ENCODE measurements around the gene PODNL1.

GRCh38 chr19:13887517-13887916 lies 50.7 kb downstream of the PODNL1 start:
- no peak for TF ChIP-seq POLR2A (IDR thresholded peaks at IDR 0.05)
- TF ChIP-seq, protein P1, sequence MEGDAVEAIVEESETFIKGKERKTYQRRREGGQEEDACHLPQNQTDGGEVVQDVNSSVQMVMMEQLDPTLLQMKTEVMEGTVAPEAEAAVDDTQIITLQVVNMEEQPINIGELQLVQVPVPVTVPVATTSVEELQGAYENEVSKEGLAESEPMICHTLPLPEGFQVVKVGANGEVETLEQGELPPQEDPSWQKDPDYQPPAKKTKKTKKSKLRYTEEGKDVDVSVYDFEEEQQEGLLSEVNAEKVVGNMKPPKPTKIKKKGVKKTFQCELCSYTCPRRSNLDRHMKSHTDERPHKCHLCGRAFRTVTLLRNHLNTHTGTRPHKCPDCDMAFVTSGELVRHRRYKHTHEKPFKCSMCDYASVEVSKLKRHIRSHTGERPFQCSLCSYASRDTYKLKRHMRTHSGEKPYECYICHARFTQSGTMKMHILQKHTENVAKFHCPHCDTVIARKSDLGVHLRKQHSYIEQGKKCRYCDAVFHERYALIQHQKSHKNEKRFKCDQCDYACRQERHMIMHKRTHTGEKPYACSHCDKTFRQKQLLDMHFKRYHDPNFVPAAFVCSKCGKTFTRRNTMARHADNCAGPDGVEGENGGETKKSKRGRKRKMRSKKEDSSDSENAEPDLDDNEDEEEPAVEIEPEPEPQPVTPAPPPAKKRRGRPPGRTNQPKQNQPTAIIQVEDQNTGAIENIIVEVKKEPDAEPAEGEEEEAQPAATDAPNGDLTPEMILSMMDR (IDR thresholded peaks at IDR 0.05): no peak
- no peak for TF ChIP-seq POLR2AphosphoS5 (IDR thresholded peaks at IDR 0.05; ENCODE audit: insufficient read depth in 1 of 2, low read depth in 1 of 2)
